Raji (cell line): Measurements from ENCODE around the gene LRRC70.

ENCODE experiments used
- POLR2A ChIP-seq: IDR thresholded peaks from 2 replicates; pipeline ENCODE4 v1.6.1; 2011; ENCODE audit warnings: low read depth, low read length, control low read depth; ENCODE audit not compliant: insufficient read depth

Gene LRRC70

GRCh38 chr5:62616615-62617277 is 38.1 kb downstream of the LRRC70 start:
- TF ChIP-seq POLR2A: no peak

GRCh38 chr5:62617943-62618342 is 39.3 kb downstream of the LRRC70 start:
- no peak for TF ChIP-seq POLR2A

DNA sequence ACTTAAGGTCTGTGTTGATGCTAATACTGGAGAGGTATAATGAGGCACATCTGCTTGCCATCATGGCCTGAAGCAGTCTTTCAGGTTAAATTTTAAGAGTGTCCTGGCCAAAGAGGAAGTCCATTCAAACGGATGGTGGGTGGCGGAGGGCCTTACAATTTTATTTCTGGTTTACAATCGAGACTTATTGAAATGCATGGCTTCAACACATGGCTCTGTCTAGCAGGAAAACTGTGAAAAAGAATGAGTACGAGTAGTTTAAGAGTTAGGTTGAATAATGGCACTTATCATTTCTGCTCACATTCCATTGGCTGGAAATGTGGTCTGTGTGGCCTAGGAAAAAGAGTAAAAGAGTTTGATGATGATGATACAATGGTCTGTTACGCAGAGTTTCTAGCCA is 42.1 kb downstream of the LRRC70 start:
- TF ChIP-seq POLR2A: no peak

DNA sequence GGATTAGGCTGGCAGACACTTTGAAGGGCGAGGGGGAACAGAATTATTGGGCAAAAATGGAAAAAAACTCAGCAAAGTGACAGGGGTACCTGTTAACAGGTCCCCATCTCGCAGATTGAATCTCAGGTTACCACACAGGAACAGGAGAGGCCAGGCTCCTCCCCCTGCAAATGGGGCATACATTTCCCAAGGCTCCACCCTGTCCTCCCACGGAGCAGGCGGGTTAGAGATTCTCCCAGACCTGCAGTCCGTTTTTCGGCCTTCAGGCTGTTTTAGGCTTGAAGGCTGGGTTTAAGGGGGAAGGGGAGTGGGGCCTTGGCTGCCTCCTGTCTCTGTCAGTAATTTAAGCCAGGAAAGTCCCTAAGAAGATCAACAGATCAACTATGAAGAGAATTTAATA is 42.7 kb downstream of the LRRC70 start:
- TF ChIP-seq POLR2A: no peak

GRCh38 chr5:62623271-62623670 is 44.7 kb downstream of the LRRC70 start:
- TF ChIP-seq POLR2A: no peak

- no peak for TF ChIP-seq POLR2A
These were observed 47.9 kb downstream of the LRRC70 start for GRCh38 chr5:62626534-62626933.

DNA sequence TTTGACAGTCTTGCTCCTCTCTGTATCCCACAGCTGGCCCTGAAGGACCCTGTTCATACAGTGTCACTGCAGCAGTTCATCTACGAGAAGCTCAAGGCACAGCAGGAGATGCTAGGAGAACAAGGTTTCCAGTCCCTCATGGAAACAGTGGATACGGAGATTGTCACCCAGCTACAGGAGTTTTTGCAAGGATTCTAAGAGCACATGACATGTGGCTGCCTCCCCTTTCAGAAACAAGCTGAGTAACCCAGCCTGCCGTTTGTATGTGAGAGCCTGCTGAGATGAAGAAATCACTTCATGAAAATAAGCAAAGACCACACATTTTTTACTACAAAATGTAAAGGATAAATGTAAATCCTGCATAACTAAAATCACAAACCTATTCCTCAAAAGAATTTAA is 48.5 kb downstream of the LRRC70 start:
- TF ChIP-seq POLR2A: no peak

DNA sequence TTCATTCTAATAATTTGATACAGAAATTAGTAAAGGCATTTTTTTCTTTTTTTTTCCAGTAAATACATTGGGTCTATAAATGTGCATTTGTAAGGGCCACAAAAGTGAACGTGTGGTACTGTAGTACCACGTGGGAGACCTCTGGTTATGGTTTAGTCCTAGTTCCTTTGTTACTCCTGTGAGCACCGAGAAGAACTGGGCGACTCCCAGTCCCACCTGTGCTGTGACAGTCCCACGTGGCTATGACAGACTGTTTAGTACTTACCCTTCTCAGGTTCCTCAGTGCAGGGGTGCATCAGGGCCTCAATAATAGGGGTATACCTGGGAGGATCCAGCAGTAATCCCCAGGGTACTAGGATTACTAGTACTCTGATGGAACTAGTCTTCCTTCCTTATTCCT is 49.3 kb downstream of the LRRC70 start:
- no peak for TF ChIP-seq POLR2A
